Mucosa of stomach (tissue), 1 donor: Measurements from ENCODE around the gene METAP1D.
A peak's percentile ranks its signal among the peaks of the same experiment; 100 is the strongest.

Experiments
- H3K27me3 ChIP-seq: one replicate; pipeline ENCODE4 v1.7.0; 2013; ENCODE audit warnings: mild to moderate bottlenecking, low read length; ENCODE audit not compliant: control insufficient read depth, insufficient read depth
- H3K36me3 ChIP-seq: one replicate; pipeline ENCODE4 v1.7.0; 2013; ENCODE audit warnings: low read length; ENCODE audit not compliant: control insufficient read depth, insufficient read depth
- H3K4me1 ChIP-seq: one replicate; pipeline ENCODE4 v1.7.0; 2013; ENCODE audit warnings: mild to moderate bottlenecking, low read length; ENCODE audit not compliant: control insufficient read depth, insufficient read depth
- H3K4me3 ChIP-seq: one replicate; pipeline ENCODE4 v1.7.0; 2013; ENCODE audit warnings: low read length
- H3K9ac ChIP-seq: one replicate; pipeline ENCODE4 v1.7.0; 2013; ENCODE audit warnings: mild to moderate bottlenecking, low read length, moderate library complexity
- H3K9me3 ChIP-seq: one replicate; pipeline ENCODE4 v1.7.0; 2013; ENCODE audit warnings: mild to moderate bottlenecking, low read length, moderate library complexity; ENCODE audit not compliant: control insufficient read depth
- donor health status: Pancreatic carcinoma.

METAP1D gene

DNA sequence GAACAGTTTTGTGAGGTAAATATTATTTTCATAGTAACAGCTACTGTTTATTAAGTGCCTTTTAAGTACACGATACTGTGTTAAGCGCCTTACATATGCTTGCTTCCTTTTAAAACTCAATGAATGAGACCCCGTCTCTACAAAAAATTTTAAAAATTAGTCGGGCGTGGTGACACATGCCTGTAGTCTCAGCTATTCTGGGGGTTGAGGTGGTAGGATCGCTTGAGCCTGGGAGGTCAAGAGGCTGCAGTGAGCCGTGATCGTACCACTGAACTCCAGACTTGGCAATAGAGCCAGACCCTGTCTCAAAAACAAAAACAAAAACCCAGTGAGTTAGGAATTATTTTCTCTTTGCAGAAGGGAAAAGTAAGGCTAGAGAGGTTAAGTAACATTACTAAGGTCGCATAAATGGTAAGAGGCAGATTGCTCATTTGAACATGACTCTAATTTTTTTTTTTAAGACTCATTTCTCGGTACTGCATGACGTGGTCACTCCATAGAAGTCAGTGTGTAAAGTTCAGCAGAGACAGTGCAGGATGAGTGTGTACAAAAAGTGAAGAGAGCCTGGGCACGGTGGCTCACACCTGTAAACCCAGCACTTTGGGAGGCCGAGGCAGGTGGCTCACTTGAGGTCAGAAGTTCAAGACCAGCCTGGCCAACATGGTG lies 1.1 kb downstream of the METAP1D start:
- Histone ChIP-seq H3K4me3 (no peak overlapping the region), H3K4me1 (no peaks in the 10 kb centered on the region), H3K27me3 (peaks cover 5% of the 10 kb centered on the region), H3K36me3 (no peaks in the 10 kb centered on the region), H3K9ac (peak overlapping the region; percentile 42), H3K9me3 (no peaks in the 10 kb centered on the region)

DNA sequence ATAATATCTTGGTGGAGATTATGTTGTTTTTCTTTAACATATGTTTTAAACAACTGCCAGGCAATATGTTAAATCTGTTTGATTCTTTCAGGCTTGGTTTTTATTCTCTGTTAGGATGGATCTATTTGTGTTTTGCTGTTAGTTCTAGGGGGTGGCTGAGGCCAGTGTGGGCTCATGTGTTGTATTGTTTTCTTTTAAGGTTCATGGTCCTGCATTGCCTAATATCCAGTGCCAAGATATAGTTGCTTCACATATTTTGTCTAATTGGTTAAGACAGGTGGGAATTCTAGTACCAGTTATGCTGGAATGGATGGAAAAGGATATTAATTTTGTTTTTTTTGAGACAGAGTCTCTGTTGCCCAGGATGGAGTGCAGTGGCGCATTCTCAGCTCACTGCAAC lies 7.6 kb downstream of the METAP1D start:
- Histone ChIP-seq H3K9ac (no peak overlapping the region), H3K4me1 (no peaks in the 10 kb centered on the region), H3K36me3 (no peaks in the 10 kb centered on the region), H3K9me3 (no peaks in the 10 kb centered on the region), H3K27me3 (no peaks in the 10 kb centered on the region), H3K4me3 (no peak overlapping the region)

GRCh38 chr2:172009823-172010222 lies 10.1 kb downstream of the METAP1D start:
- H3K4me3 ChIP-seq, result no peak overlapping the region
- H3K9me3 ChIP-seq, result no peaks in the 10 kb centered on the region
- H3K4me1 ChIP-seq, result no peaks in the 10 kb centered on the region
- H3K27me3 ChIP-seq, result no peaks in the 10 kb centered on the region
- H3K36me3 ChIP-seq, result no peaks in the 10 kb centered on the region
- no peak overlapping the region for H3K9ac ChIP-seq

DNA sequence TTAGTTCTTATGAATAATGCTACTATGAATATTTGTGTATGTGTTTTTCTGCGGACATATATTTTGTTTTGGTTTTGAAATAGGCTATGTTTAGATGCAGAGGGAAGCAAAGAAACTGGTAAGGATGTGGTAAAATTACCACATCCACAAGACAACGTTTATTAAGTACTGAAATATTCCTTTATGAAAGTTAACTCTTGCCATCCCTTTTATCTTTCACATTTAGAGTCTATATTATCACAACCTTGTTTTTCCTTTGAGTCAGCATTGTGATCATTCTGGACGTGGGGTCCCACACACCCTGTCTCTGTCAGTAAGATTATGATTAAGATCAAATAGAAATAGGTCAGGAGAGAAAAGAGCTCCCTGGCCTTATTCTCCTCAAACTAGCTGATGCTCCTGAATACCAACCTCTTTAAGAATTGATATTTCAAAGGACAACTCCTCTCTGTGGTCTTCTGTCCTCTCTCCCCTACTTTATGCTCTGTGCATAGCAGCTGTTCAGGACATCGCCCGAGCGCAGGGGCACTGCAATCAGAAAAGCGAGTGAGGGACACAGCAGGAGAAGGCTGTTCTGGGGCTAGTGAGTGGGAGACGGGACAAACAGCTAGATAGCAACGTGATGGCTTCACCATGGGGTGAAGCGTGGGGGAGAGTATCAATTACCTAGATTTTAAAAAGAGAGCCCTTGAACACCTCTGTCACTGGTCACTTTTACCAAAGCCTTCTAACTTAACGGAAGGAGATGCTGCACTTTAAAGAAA lies 12.2 kb downstream of the METAP1D start:
- Histone ChIP-seq H3K36me3 (no peaks in the 10 kb centered on the region), H3K9ac (no peak overlapping the region), H3K4me3 (no peak overlapping the region), H3K4me1 (no peaks in the 10 kb centered on the region), H3K9me3 (no peaks in the 10 kb centered on the region), H3K27me3 (no peaks in the 10 kb centered on the region)

- Histone ChIP-seq H3K9me3 (no peaks in the 10 kb centered on the region), H3K9ac (no peak overlapping the region), H3K4me1 (no peaks in the 10 kb centered on the region), H3K4me3 (no peak overlapping the region), H3K27me3 (no peaks in the 10 kb centered on the region), H3K36me3 (no peaks in the 10 kb centered on the region)
Measured at GRCh38 chr2:172012677-172013391, 13.1 kb downstream of the METAP1D start.

GRCh38 chr2:172013396-172013795 lies 13.6 kb downstream of the METAP1D start:
- Histone ChIP-seq H3K36me3 (no peaks in the 10 kb centered on the region), H3K4me1 (no peaks in the 10 kb centered on the region), H3K27me3 (no peaks in the 10 kb centered on the region), H3K4me3 (no peak overlapping the region), H3K9me3 (no peaks in the 10 kb centered on the region), H3K9ac (no peak overlapping the region)

DNA sequence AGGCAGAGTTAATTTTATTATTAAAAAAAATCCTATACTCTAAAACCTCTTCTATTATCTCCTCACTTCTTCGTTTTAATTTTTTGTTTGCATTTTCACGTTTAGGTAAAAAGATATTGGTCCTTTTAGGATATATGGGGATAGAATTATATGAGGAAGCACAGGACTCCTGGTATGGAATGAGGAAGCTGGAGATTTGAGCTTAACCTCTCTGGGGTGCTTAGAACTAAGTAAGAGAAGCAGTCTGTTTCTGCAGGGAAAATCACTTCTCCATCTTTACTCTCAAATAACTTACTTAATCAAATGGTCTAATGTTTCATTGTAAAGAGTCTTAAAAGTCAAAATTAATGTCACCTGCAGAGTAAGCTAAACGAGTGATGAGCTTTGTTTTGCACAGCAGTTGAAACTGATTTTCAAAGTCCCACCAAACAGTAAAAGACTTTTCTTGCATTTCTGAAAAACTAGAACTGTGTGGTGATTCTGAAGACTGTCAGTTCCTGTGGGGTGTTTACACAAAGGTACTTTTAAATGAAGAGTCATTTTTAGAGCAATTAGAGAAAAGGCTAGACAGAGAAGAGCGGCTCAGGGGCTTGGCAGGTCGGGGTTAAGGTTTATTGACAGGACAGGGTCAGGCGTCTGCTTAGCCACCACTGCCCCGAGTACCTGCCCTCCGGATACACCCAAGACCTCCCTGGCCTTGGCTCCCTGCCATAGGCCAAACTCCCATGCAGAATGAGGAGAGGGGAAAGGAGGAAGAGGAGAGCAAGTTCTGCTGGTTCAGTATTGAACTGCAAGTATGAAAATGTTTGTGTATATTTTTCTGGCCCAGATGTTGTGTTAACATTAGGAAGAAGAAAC lies 21.6 kb downstream of the METAP1D start:
- Histone ChIP-seq H3K9me3 (no peaks in the 10 kb centered on the region), H3K4me3 (no peak overlapping the region), H3K4me1 (no peaks in the 10 kb centered on the region), H3K9ac (no peak overlapping the region), H3K27me3 (no peaks in the 10 kb centered on the region), H3K36me3 (no peaks in the 10 kb centered on the region)

DNA sequence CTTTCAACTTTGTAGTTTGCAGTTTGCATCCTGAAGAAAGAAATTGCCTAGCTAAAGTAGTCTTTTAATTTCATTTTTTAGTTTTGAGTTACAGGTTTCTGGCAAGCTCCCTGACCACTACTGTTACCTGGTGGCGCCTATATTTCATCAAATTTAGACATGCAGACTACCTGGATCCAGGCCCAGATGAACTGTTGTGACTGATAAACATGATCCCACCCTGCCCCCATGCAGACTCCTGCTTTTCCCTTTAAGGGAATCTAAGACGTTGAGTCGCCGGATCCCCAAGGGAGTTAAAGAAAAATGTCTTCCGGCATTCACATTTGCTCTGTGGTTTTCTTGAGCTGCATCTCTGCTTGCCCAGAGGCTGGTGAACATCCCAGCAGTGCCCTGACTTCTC lies 22.2 kb downstream of the METAP1D start:
- H3K4me3 ChIP-seq, result no peak overlapping the region
- no peaks in the 10 kb centered on the region for H3K9me3 ChIP-seq
- H3K27me3 ChIP-seq, result no peaks in the 10 kb centered on the region
- H3K9ac ChIP-seq, result no peak overlapping the region
- H3K4me1 ChIP-seq, result no peaks in the 10 kb centered on the region
- no peaks in the 10 kb centered on the region for H3K36me3 ChIP-seq

- Histone ChIP-seq H3K36me3 (no peaks in the 10 kb centered on the region), H3K27me3 (no peaks in the 10 kb centered on the region), H3K4me1 (no peaks in the 10 kb centered on the region), H3K9ac (no peak overlapping the region), H3K9me3 (no peaks in the 10 kb centered on the region), H3K4me3 (no peak overlapping the region)
Measured at GRCh38 chr2:172031536-172031935, 31.8 kb downstream of the METAP1D start.

DNA sequence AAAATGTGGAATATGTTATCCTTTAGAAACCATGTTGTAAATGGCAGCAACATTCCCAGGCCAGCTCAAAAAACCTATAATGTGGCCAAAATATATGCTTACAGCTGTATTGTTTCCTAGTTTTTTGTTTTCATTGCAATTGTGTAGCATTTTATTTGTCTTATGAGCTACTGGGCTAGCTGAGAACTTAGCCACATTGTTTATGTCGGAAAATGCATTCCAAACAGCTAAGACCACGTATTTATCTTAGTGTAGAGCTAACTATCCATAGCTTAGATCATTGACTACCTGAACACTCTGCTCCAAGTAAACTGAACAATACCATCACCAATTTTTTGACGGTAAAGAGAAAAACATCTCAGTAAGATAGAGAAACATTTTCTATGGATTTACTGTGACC lies 38.4 kb downstream of the METAP1D start:
- no peaks in the 10 kb centered on the region for H3K36me3 ChIP-seq
- no peaks in the 10 kb centered on the region for H3K27me3 ChIP-seq
- H3K4me1 ChIP-seq, result no peaks in the 10 kb centered on the region
- no peak overlapping the region for H3K9ac ChIP-seq
- H3K4me3 ChIP-seq, result no peak overlapping the region
- H3K9me3 ChIP-seq, result no peaks in the 10 kb centered on the region

- Histone ChIP-seq H3K36me3 (no peaks in the 10 kb centered on the region), H3K9ac (no peak overlapping the region), H3K27me3 (no peaks in the 10 kb centered on the region), H3K4me1 (no peaks in the 10 kb centered on the region), H3K9me3 (no peaks in the 10 kb centered on the region), H3K4me3 (no peak overlapping the region)
Measured at GRCh38 chr2:172038604-172039003, 38.9 kb downstream of the METAP1D start.
